Measurements from ENCODE around the gene SLC25A24.

SLC25A24 gene

GRCh38 chr1:108125312-108126138 lies 74.6 kb downstream of the SLC25A24 start:
- Histone ChIP-seq H3K9me3 (ENCODE audit: insufficient read depth, low read length) (no peaks in the 10 kb centered on the region), H3K27me3 (ENCODE audit: insufficient read depth, insufficient read length) (no peaks in the 10 kb centered on the region), H3K4me1 (ENCODE audit: insufficient read depth, insufficient read length) (no peaks in the 10 kb centered on the region), H3K36me3 (ENCODE audit: insufficient read depth, insufficient read length, low read length) (no peaks in the 10 kb centered on the region), H3K4me3 (ENCODE audit: insufficient read length, low read depth) (no peak overlapping the region), H3K9ac (ENCODE audit: insufficient read length, low read depth) (no peak overlapping the region)
- no peak for TF ChIP-seq ZNF274 (IDR thresholded peaks at IDR 0.05; ENCODE audit: low read depth, low read length)
- DNase-seq (ENCODE audit: low read depth, low spot score), result peak; percentile 80

- TF ChIP-seq YY1 (IDR thresholded peaks at IDR 0.05; ENCODE audit: insufficient read depth, insufficient read length) (no peak), ZNF274 (IDR thresholded peaks at IDR 0.05; ENCODE audit: low read depth, low read length) (no peak), SUZ12 (IDR thresholded peaks at IDR 0.05; ENCODE audit: extremely low read depth, insufficient read depth, insufficient read length) (no peak)
- Histone ChIP-seq H3K4me3 (ENCODE audit: insufficient read length, low read depth) (no peak overlapping the region), H3K27me3 (ENCODE audit: insufficient read depth, insufficient read length) (no peaks in the 10 kb centered on the region), H3K9ac (ENCODE audit: insufficient read length, low read depth) (no peak overlapping the region), H3K9me3 (ENCODE audit: insufficient read depth, low read length) (no peaks in the 10 kb centered on the region), H3K4me1 (ENCODE audit: insufficient read depth, insufficient read length) (no peaks in the 10 kb centered on the region), H3K36me3 (ENCODE audit: insufficient read depth, insufficient read length, low read length) (no peaks in the 10 kb centered on the region)
- DNase-seq (ENCODE audit: low read depth, low spot score), result no peak
These were observed 75.4 kb downstream of the SLC25A24 start for GRCh38 chr1:108124622-108125311.

GRCh38 chr1:108124023-108124422 lies 76.1 kb downstream of the SLC25A24 start:
- TF ChIP-seq SUZ12 (IDR thresholded peaks at IDR 0.05; ENCODE audit: extremely low read depth, insufficient read depth, insufficient read length) (no peak), ZNF274 (IDR thresholded peaks at IDR 0.05; ENCODE audit: low read depth, low read length) (no peak), YY1 (IDR thresholded peaks at IDR 0.05; ENCODE audit: insufficient read depth, insufficient read length) (no peak)
- H3K36me3 ChIP-seq (ENCODE audit: insufficient read depth, insufficient read length, low read length), result no peaks in the 10 kb centered on the region
- H3K4me3 ChIP-seq (ENCODE audit: insufficient read length, low read depth), result no peak overlapping the region
- no peaks in the 10 kb centered on the region for H3K4me1 ChIP-seq (ENCODE audit: insufficient read depth, insufficient read length)
- no peaks in the 10 kb centered on the region for H3K27me3 ChIP-seq (ENCODE audit: insufficient read depth, insufficient read length)
- DNase-seq (ENCODE audit: low read depth, low spot score), result no peak
- no peaks in the 10 kb centered on the region for H3K9me3 ChIP-seq (ENCODE audit: insufficient read depth, low read length)
- no peak overlapping the region for H3K9ac ChIP-seq (ENCODE audit: insufficient read length, low read depth)

GRCh38 chr1:108121358-108122143 lies 78.6 kb downstream of the SLC25A24 start:
- H3K9ac ChIP-seq (ENCODE audit: insufficient read length, low read depth), result no peak overlapping the region
- no peaks in the 10 kb centered on the region for H3K27me3 ChIP-seq (ENCODE audit: insufficient read depth, insufficient read length)
- DNase-seq (ENCODE audit: low read depth, low spot score), result no peak
- H3K36me3 ChIP-seq (ENCODE audit: insufficient read depth, insufficient read length, low read length), result no peaks in the 10 kb centered on the region
- no peaks in the 10 kb centered on the region for H3K4me1 ChIP-seq (ENCODE audit: insufficient read depth, insufficient read length)
- TF ChIP-seq ZNF274 (IDR thresholded peaks at IDR 0.05; ENCODE audit: low read depth, low read length) (no peak), YY1 (IDR thresholded peaks at IDR 0.05; ENCODE audit: insufficient read depth, insufficient read length) (no peak), SUZ12 (IDR thresholded peaks at IDR 0.05; ENCODE audit: extremely low read depth, insufficient read depth, insufficient read length) (no peak)
- H3K4me3 ChIP-seq (ENCODE audit: insufficient read length, low read depth), result no peak overlapping the region
- no peaks in the 10 kb centered on the region for H3K9me3 ChIP-seq (ENCODE audit: insufficient read depth, low read length)

GRCh38 chr1:108120163-108120562 lies 80.0 kb downstream of the SLC25A24 start:
- H3K9ac ChIP-seq (ENCODE audit: insufficient read length, low read depth), result no peak overlapping the region
- no peaks in the 10 kb centered on the region for H3K36me3 ChIP-seq (ENCODE audit: insufficient read depth, insufficient read length, low read length)
- no peaks in the 10 kb centered on the region for H3K4me1 ChIP-seq (ENCODE audit: insufficient read depth, insufficient read length)
- no peaks in the 10 kb centered on the region for H3K27me3 ChIP-seq (ENCODE audit: insufficient read depth, insufficient read length)
- no peak for DNase-seq (ENCODE audit: low read depth, low spot score)
- TF ChIP-seq SUZ12 (IDR thresholded peaks at IDR 0.05; ENCODE audit: extremely low read depth, insufficient read depth, insufficient read length) (no peak), YY1 (IDR thresholded peaks at IDR 0.05; ENCODE audit: insufficient read depth, insufficient read length) (no peak), ZNF274 (IDR thresholded peaks at IDR 0.05; ENCODE audit: low read depth, low read length) (no peak)
- no peak overlapping the region for H3K4me3 ChIP-seq (ENCODE audit: insufficient read length, low read depth)
- no peaks in the 10 kb centered on the region for H3K9me3 ChIP-seq (ENCODE audit: insufficient read depth, low read length)

- no peak for DNase-seq (ENCODE audit: low read depth, low spot score)
- no peaks in the 10 kb centered on the region for H3K27me3 ChIP-seq (ENCODE audit: insufficient read depth, insufficient read length)
- no peak overlapping the region for H3K4me3 ChIP-seq (ENCODE audit: insufficient read length, low read depth)
- no peaks in the 10 kb centered on the region for H3K36me3 ChIP-seq (ENCODE audit: insufficient read depth, insufficient read length, low read length)
- no peak for TF ChIP-seq YY1 (IDR thresholded peaks at IDR 0.05; ENCODE audit: insufficient read depth, insufficient read length)
- no peak for TF ChIP-seq SUZ12 (IDR thresholded peaks at IDR 0.05; ENCODE audit: extremely low read depth, insufficient read depth, insufficient read length)
- no peak for TF ChIP-seq ZNF274 (IDR thresholded peaks at IDR 0.05; ENCODE audit: low read depth, low read length)
- no peaks in the 10 kb centered on the region for H3K9me3 ChIP-seq (ENCODE audit: insufficient read depth, low read length)
- no peaks in the 10 kb centered on the region for H3K4me1 ChIP-seq (ENCODE audit: insufficient read depth, insufficient read length)
- no peak overlapping the region for H3K9ac ChIP-seq (ENCODE audit: insufficient read length, low read depth)
These were observed 80.6 kb downstream of the SLC25A24 start for GRCh38 chr1:108119500-108119899.

Data from NT2/D1 (cell line).